Upper lobe of left lung (tissue), 6 donors: ENCODE measurements around the gene ITPKC. TPM values are rescaled to one million over a fixed set of nuclear protein-coding genes. Genes with fewer than 3 reads are reported as not detected.
"Not testable (repeated sequence)": the region's sequence is repeated elsewhere in the genome, so short reads cannot be mapped to it uniquely, and the experiment has no call there.

ENCODE experiments used
- ATAC-seq, 2 donors: fragments of 200-7000 bp; cut with Tn5 transposase; one replicate each; pipeline ENCODE4 v1.9.1; 2022; ENCODE audit warnings: mild to moderate bottlenecking in 2 of 2, moderate library complexity in 2 of 2; ENCODE audit not compliant: low FRiP score in 2 of 2
- DNase-seq, 2 donors: peaks; one replicate each; pipeline ENCODE4 v3.0.0-alpha.2; 2019 to 2020
- H3K27ac ChIP-seq, 4 donors: fragments of 200-600 bp; sonication (generic); one replicate each; pipeline ENCODE4 v1.5.1; 2016 to 2019
- H3K27me3 ChIP-seq, 4 donors: fragments of 200-600 bp; sonication (generic); one replicate each; pipeline ENCODE4 v1.5.1; 2017 to 2019
- H3K36me3 ChIP-seq, 4 donors: fragments of 200-600 bp; sonication (generic); one replicate each; pipeline ENCODE4 v1.5.1; 2016 to 2019
- H3K4me1 ChIP-seq, 4 donors: fragments of 200-600 bp; sonication (generic); one replicate each; pipeline ENCODE4 v1.5.1; 2018 to 2019
- H3K4me3 ChIP-seq, 4 donors: fragments of 200-600 bp; sonication (generic); one replicate each; pipeline ENCODE4 v1.5.1; 2017 to 2019; ENCODE audit warnings: mild to moderate bottlenecking in 2 of 4, moderate library complexity in 1 of 4
- H3K9me3 ChIP-seq, 4 donors: fragments of 200-600 bp; sonication (generic); one replicate each; pipeline ENCODE4 v1.5.1; 2018 to 2019
- EP300 ChIP-seq, 4 donors: sonication (generic); formaldehyde crosslinking; IDR thresholded peaks; one replicate each; pipeline ENCODE4 v1.5.1; 2017; ENCODE audit warnings: antibody characterized with exemption in 4 of 4, control low read depth in 2 of 4
- POLR2A ChIP-seq, 4 donors: fragments of 450-650 bp; IDR thresholded peaks; one replicate each; pipeline ENCODE4 v1.5.1; 2016 to 2017; ENCODE audit warnings: antibody characterized with exemption in 4 of 4, mild to moderate bottlenecking in 2 of 4
- POLR2AphosphoS5 ChIP-seq, 2 donors: sonication (generic); formaldehyde crosslinking; IDR thresholded peaks; one replicate each; pipeline ENCODE4 v1.5.1; 2017; ENCODE audit warnings: antibody characterized with exemption in 2 of 2
- WGBS, 2 donors: methylation state at CpG; one replicate each; pipeline ENCODE4 v1.1.5; 2017 to 2018; 5-methylcytosine and 5-hydroxymethylcytosine counted together
- total RNA-seq, 6 donors: library from RNA; depleted of rRNA in 4 of 6; stranded (reverse); fragments of >200 nt in 4 of 6; gene quantifications; one replicate each; pipeline versions ENCODE4 v1.1.0 to v1.2.1, GENCODE V29; 2016 to 2021
- TF ChIP-seq, protein P1 (sequence below), 6 experiments: fragments of 450-650 bp in 4 of 6; fragments of 200-600 bp in 2 of 6; sonication (generic) in 2 of 6; IDR thresholded peaks; one replicate each; pipeline ENCODE4 v1.5.1; 2016 to 2019; ENCODE audit warnings: antibody characterized with exemption in 6 of 6
- donor health status: DM: no; HTN: no; CAD: no; lungs with moderate emphysema.
- donor health status: DM: no; HTN: yes; CAD: no; lungs with severe emphysema.

The ITPKC gene
- total RNA-seq, 6 donors from 2014 or later = 38.4 to 76.0 (median 55.2) TPM

- WGBS, 2 donors = 92 to 99% methylated on average over 7 of the region's 7 CpGs
- no peak for DNase-seq
- no peak for ATAC-seq
- no peak overlapping the region for H3K4me3 ChIP-seq
- H3K4me1 ChIP-seq = peaks cover 0 to 7% (median 0%) of the 10 kb centered on the region in 4 donors
- TF ChIP-seq EP300 (IDR thresholded peaks at IDR 0.05) (no peak), POLR2A (IDR thresholded peaks at IDR 0.05) (no peak)
- no peak overlapping the region for H3K27ac ChIP-seq
- no peaks in the 10 kb centered on the region for H3K27me3 ChIP-seq
- H3K9me3 ChIP-seq = no peaks in the 10 kb centered on the region
- H3K36me3 ChIP-seq = peaks cover 53 to 87% (median 83%) of the 10 kb centered on the region in 4 donors
Measured at GRCh38 chr19:40763526-40763925, 46.6 kb downstream of the ITPKC start.

- DNase-seq (no peak), ATAC-seq (no peak)
- Histone ChIP-seq H3K9me3 (no peaks in the 10 kb centered on the region), H3K36me3 (peaks cover 51 to 83% (median 79%) of the 10 kb centered on the region in 4 donors), H3K27me3 (no peaks in the 10 kb centered on the region), H3K4me3 (no peak overlapping the region), H3K4me1 (peaks cover 0 to 7% (median 0%) of the 10 kb centered on the region in 4 donors), H3K27ac (no peak overlapping the region)
- 86% methylated on average over 10 of the region's 10 CpGs for WGBS, 2 donors
- TF ChIP-seq EP300 (IDR thresholded peaks at IDR 0.05) = no peak
Measured at GRCh38 chr19:40763963-40764362, 47.1 kb downstream of the ITPKC start.

DNA sequence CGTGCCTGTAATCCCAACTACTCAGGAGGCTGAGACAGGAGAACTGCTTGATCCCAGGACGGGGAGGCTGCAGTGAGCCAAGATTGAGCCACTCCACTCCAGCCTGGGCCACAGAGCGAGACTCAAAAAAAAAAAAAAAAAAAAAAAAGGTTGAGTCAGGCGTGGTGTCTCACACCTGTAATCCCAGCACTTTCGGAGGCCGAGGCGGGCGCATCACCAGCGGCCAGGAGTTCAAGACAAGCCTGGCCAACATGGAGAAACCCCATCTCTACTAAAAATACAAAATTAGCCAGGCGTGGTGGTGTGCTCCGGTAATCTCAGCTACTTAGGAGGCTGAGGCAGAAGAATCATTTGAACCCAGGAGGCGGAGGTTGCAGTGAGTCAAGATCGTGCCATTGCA lies 49.5 kb downstream of the ITPKC start:
- not testable (repeated sequence) for H3K27ac ChIP-seq, H3K4me1 ChIP-seq, H3K27me3 ChIP-seq, DNase-seq, H3K9me3 ChIP-seq, H3K4me3 ChIP-seq, ATAC-seq
- WGBS, 2 donors = 95 to 96% methylated on average over 13 of the region's 13 CpGs
- H3K36me3 ChIP-seq = peaks cover 36 to 60% (median 56%) of the 10 kb centered on the region in 4 donors

DNA sequence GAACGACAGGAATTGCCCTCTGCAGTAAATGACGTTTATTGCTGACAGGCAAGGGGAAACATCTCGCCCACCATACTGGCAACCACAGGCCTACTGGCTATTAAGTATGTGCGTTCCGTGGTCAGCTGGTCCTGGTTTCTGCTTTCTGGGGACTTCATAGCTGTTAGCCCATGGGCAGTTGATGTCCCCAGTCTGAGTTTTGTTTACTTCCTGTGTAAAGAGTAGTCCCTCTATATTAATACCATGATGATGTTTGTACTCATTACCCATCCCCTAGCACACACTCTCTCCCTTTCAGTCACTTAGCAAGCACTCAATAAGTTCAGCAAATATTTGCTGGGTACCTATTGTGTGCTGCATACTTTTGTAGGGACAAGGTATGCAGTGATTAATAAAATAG lies 52.0 kb downstream of the ITPKC start:
- peak overlapping the region in 3 of 4 donors; percentile 4 to 61 (median 54) for H3K27ac ChIP-seq
- no peaks in the 10 kb centered on the region for H3K9me3 ChIP-seq
- no peaks in the 10 kb centered on the region for H3K27me3 ChIP-seq
- 51 to 72% methylated on average over 5 of the region's 5 CpGs for WGBS, 2 donors
- peaks cover 0 to 5% (median 0%) of the 10 kb centered on the region in 4 donors for H3K4me1 ChIP-seq
- peak in 1 of 2 donors; percentile 71 for ATAC-seq
- no peak for TF ChIP-seq POLR2AphosphoS5 (IDR thresholded peaks at IDR 0.05)
- TF ChIP-seq POLR2A (IDR thresholded peaks at IDR 0.05) = no peak
- TF ChIP-seq, protein P1, sequence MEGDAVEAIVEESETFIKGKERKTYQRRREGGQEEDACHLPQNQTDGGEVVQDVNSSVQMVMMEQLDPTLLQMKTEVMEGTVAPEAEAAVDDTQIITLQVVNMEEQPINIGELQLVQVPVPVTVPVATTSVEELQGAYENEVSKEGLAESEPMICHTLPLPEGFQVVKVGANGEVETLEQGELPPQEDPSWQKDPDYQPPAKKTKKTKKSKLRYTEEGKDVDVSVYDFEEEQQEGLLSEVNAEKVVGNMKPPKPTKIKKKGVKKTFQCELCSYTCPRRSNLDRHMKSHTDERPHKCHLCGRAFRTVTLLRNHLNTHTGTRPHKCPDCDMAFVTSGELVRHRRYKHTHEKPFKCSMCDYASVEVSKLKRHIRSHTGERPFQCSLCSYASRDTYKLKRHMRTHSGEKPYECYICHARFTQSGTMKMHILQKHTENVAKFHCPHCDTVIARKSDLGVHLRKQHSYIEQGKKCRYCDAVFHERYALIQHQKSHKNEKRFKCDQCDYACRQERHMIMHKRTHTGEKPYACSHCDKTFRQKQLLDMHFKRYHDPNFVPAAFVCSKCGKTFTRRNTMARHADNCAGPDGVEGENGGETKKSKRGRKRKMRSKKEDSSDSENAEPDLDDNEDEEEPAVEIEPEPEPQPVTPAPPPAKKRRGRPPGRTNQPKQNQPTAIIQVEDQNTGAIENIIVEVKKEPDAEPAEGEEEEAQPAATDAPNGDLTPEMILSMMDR (IDR thresholded peaks at IDR 0.05) = no peak
- no peak for TF ChIP-seq EP300 (IDR thresholded peaks at IDR 0.05)
- no peak overlapping the region for H3K4me3 ChIP-seq
- peaks cover 13 to 36% (median 31%) of the 10 kb centered on the region in 4 donors for H3K36me3 ChIP-seq
- no peak for DNase-seq

GRCh38 chr19:40771101-40771862 lies 54.4 kb downstream of the ITPKC start:
- H3K4me3 ChIP-seq, H3K27me3 ChIP-seq, DNase-seq, H3K4me1 ChIP-seq, ATAC-seq, H3K27ac ChIP-seq, H3K9me3 ChIP-seq: not testable (repeated sequence)
- peaks cover 0 to 12% (median 7%) of the 10 kb centered on the region in 4 donors for H3K36me3 ChIP-seq
- WGBS, 2 donors = 95 to 98% methylated on average over 10 of the region's 10 CpGs

GRCh38 chr19:40774916-40775631 lies 58.2 kb downstream of the ITPKC start, which contains the start of gene MIA:
TSS of gene MIA (plus strand) at chr19:40775521. CDS start at chr19:40775543, 22 bp downstream.
- TF ChIP-seq, protein P1 (IDR thresholded peaks at IDR 0.05) = no peak
- TF ChIP-seq POLR2A (IDR thresholded peaks at IDR 0.05) = no peak
- no peak for TF ChIP-seq POLR2AphosphoS5 (IDR thresholded peaks at IDR 0.05)
- Histone ChIP-seq H3K9me3 (no peaks in the 10 kb centered on the region), H3K27me3 (no peaks in the 10 kb centered on the region), H3K36me3 (no peaks in the 10 kb centered on the region), H3K4me1 (peaks cover 13 to 20% (median 18%) of the 10 kb centered on the region in 4 donors), H3K27ac (peak within 1 kb of the TSS in 2 of 4 donors; percentile 98), H3K4me3 (no peak within 1 kb of the TSS)
- ATAC-seq (no peak), DNase-seq (no peak)
- WGBS, 2 donors = 89 to 90% methylated on average over 9 of the region's 9 CpGs
